ENCODE measurements around the gene ZNF581.

The ZNF581 gene

DNA sequence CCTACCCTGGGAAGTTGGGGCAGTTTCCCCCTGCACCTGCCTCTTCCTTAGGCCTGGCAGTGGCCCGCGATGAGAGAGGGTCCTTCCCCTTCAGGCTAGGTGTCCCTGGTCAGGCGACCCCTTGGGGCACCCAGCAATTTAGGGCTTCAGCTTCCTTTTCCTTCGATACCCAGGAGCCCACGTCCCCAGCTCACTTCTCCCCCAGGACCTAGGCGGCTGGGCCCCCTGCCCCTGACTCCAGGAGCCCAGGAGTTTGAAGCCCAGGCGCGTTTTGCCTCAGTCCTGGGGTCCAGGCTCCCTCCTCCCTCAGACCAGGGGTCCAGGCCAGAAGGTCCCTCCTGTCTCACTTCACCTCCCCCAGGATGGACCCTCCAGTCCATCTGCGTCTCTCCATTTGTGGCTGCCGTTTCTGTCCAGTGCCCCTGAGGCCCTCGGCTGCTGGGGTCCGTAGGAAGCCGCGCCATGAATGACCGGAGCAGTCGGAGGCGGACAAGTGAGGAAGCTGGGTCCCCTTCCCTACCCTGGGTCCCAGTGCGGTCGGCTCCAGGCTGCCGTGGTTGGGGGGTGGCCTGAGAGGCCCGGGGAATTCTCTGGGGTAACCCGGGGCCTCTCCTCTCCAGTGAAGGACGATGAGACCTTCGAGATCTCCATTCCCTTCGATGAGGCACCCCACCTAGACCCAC is 5.3 kb downstream of the ZNF581 start:
- no peak for DNase-seq (ENCODE audit: low read depth)

DNA sequence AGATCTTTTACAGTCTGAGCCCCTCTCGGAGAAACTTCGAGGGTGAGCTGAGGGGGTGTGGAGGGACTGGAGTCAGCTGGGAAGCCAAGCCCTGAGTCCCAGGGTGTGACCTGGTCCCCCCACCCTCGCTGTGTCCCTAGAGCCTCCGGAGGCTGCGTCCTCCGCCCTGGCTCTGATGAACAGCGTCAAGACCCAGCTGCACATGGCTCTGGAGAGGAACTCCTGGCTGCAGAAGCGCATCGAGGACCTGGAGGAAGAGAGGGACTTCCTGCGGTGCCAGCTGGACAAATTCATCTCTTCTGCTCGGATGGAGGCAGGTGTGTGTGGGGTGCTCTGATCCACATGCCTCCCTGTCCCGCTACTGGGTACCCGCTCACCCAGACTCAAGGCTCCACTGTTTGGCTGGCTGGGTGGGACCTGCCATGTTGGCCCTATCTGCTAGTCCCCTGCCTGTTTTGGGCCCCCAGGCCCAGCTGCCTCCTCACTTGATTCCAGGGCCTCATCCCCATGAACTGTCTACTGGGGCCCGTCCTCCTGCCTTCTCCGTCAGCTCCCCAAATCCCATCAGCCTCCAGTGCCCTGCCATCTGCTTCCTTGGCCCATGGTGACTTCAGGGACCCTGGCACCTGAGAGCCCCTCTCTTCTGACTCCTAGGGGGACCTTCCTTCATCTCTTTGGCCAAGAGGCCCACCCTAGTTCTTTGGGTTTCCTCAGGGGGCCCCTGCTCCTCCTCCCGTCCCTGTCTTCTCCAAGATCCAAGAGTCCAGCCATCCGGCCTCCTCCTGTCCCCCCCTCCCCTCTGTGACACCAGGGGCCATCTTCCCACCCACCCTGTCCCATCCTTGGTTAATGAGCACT is 6.0 kb downstream of the ZNF581 start:
- DNase-seq (ENCODE audit: low read depth), result no peak

DNA sequence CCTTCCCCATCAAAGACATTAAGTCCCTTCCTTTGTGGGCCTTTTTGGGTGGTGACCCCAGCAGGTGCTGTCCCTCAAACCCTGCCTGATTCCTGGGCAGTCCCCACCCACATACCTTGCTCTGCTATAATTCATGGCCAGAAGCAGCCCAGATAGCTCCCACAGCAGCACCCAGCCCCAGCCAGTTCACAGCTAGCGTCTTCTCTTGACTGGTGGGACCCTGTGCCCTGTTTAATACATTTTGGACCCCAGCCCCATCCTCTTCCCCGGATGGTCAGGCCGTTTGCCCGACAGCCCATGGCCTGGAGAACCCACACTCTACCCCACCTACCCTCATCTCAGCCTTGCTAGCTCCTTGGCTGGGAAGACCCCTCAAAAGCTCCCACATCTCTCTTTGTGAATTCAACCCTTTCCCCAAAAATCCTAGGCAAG is 6.7 kb downstream of the ZNF581 start:
- no peak for DNase-seq (ENCODE audit: low read depth)

DNA sequence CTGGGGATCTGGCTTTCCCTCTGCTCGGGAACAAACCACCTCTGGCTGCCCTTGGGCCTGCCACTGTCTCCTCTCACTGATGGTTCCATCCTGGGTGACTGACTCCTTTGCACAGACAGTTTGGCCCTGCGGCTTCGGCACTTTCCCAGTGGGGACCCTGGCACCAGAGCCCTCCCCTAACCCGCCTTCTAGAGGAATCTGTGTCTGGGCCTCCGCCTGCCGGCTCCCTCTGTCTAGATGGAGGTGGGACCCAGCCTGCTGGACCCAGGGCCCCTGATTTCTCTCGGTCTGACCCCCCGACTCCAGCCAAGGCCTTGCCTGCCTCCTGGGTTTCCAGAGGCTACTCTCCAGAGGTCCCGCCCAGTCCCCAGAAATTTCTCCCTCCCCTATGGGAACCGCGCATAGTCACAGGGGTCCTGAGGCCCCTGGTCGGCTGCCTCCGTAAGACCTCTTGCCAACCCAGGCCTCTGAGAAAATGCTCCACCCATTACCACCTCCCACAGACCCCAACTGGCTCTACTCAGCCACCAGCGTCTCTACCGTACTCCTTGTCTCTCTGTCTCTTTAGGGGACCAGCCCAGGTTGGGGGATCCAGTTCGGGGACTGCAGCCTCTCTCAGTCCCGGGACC is 7.3 kb downstream of the ZNF581 start:
- DNase-seq (ENCODE audit: low read depth), result no peak

DNA sequence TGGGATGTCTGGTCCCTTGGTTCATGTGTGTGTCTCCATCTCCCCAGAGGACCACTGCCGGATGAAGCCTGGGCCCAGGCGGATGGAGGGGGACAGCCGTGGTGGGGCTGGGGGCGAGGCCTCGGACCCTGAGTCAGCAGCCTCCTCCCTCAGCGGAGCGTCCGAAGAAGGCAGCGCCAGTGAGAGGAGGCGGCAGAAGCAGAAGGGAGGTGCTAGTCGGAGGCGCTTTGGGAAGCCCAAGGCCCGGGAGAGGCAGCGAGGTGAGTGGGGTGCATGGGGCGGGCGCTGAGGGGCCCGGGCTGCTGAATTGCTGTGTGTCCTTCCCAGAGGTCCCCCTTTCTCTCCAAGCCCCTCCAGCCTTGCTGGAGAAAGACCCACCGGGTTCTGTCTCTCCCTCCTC is 7.8 kb downstream of the ZNF581 start:
- no peak for DNase-seq (ENCODE audit: low read depth)

DNA sequence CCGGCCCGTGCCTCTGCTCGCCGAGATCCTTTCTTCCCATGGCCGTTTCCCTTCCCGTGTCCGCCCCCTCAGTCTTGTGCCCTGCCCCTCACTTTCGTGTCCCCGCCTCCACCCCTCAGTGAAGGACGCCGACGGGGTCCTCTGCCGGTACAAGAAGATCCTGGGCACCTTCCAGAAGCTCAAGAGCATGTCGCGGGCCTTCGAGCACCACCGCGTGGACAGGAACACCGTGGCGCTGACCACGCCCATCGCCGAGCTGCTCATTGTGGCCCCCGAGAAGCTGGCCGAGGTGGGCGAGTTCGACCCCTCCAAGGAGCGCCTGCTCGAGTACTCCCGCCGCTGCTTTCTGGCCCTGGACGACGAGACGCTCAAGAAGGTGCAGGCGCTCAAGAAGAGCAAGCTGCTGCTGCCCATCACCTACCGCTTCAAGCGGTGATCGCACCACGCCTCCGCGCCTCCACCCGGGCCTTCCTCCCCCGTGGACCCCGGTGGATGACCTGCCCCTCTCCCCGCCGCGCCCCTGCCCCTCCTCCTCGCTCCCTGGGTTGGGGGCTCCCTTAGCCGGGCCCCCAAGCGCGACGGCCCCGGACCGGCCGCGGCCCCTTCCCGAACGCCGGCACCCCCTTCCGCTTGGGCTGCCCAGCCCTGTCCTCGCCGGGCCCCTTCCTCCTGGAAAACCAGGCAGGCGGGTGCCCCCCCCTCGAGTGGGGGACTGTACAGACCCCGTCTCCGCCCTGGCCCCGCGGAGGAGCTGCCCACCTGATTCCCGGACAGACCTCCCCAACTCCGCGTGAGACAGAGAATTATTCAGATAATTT is 9.1 kb downstream of the ZNF581 start:
- no peak for DNase-seq (ENCODE audit: low read depth)

DNA sequence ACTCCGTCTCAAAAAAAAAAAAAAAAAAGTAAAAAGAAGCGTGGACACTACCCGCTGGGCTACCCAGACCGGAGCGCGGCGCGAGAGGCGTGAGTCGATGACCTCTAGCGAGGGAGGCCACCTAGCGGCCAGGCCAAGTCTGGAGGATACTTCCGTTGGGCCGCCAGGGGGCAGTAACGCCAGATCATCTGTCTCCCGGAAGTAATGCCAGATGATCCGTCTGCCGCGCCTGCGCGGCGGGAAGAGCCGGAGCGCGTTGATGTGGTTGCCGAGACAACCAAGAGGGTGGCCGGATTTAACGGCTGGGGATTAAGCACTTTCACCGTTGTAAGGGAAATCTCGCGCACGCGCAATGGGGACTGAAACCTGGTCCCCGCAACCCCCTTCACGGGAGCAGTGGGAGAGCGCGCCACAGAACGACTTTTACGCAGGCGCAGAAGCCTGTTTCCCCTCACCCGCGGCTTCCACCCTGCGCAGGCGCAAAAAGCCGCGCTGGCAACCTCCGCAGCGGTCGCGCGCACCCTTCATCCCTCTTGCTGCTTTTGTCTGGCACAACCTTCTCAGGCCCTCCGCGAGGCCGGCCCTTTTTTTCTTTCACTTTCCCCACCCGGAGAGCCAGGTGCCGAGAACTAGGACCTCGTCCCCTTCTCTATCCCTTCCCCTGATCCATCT is 10.3 kb downstream of the ZNF581 start:
- peak; percentile 99 for DNase-seq (ENCODE audit: low read depth)

DNA sequence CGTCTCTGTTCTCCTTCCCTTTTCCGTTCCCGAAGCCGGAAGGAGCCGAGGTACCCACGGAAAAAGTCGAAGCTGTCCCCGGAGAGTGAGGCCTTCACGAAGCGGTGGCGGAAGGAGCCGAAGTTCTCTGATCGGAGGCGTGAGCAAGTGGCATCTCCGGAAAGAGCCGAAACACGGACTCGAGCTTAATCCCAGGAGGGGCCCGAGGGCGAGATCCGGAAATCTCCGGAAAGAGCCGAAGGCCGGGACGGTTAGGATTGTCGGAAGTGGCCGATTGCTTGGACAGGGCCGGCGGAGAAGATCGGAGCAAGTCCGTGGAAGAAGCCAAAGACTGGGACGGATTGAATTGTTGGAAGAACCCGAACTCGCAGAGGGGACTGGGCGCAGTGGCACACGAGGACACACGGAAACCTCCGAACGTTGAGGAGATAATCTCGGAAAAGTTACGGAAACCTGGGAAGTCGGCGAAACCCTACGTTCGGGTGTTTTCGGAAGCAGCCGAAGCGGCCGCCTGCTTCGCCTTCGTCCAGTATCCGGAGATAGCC is 10.9 kb downstream of the ZNF581 start:
- DNase-seq (ENCODE audit: low read depth), result peak; percentile 99

DNA sequence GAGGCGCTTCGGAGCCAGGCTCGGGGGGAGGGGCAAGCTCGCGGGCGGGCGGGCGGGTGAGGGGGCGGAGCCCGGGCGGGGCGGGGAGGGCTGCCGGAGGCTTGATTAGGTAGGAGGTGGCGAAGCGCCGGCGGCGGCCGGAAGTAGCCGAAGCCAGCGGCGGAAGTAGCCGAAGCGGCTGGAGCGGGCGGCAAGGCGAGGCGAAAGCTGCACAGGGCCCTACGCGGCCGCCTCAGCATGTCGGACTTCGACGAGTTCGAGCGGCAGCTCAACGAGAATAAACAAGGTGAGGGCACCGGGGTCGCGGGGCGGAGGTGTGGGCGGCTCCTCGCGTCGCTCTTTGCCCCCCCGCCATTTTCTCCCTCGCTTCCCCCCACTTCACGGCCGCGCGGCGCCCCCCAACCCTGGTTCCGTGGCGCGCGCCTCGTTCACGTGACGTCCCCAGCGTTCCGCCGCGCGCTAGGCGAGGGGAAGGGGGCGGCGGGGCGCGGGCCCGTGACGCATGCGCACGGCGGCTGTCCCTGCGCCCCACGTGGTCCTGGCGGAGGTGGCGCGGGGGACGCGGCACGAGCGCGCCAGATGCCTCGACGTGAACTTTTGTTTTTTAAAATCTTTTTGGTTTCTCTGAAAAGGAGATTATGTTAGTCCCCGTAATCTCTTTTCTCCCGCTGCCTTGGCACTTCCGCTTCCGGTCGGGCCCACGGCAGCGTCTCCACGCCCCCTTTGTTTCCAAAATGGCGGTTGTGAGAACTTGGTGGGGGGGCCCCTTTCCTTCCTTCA is 11.6 kb downstream of the ZNF581 start, which contains the start of gene U2AF2:
Gene U2AF2 (plus strand): TSS at position 168 of the 780 bp plus-strand sequence. CDS start 70 bp downstream, at position 238.
- DNase-seq (ENCODE audit: low read depth), result peak; percentile 21

DNA sequence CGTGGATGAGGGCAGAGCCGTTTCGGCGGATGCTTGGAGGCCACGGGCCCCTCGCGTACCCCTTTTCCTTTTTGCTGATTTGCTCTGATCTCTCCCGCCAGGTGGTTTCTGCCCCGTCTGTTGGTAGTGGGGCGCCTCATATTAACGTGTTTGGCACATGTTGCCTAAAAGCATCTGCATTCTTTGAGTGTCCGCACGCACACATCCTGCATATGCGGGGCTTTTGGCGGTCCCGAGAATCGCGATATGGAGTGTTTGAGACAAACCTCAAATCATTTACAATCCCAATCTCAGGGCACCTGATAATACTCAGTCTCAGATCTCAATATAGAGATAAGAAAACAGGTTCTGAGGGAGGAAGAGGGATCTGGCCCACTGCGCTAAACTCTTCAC is 12.2 kb downstream of the ZNF581 start:
- DNase-seq (ENCODE audit: low read depth), result no peak

DNA sequence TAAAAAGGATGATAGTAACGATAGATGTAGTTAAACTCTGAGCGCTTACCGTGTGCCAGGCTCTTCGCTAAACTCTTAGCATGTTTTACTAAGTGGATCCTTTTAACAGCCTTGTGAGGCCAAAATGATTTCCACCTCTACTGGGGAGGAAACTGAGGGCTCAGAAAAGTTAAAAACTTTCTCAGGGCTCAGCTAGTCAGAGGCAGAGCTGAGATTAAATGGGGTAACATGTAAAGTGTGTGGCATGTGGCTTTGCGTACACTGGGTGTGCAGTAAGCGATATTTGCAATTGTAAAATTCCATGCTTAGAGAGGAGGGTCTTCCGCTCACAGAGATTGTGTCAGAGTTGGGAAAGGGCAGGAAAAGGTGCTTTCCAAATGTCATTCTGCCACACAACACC is 13.1 kb downstream of the ZNF581 start:
- DNase-seq (ENCODE audit: low read depth), result no peak

DNA sequence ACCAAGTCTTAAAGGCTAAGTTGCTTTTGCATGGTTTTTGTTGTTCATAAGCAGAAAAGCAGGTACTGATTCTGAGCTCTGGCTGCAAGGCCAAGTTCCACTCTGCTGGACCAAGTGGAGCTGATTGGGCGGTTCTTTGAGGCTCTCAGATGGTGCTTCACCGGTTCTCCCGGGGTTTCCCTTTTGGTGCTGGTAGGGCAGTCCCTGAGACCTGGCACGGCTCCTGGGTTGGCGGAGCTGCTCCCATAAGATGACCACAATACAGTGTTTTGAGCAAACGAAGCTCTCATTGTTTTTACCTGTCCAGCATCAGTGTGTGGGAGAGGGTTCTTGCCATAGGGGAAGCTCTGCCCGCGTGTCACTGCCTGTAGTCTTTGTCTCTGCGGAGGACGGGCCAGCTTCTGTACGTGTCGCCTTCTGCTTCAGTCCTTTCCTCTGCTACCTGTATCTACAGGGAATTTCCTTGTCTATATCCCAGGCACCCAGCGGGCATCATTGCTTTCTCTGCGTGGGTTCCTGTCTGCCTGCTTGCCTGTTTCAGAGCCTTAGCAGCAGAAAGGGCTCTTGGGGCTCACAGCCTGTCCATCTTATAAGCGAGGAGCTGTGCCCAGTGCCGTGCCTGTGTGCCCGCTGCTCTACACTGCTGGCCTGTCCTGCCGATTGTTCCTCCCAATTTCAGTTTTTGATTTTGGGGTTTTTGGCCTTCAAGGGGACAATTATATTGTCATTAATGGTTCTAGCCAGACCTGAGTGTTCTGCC is 13.7 kb downstream of the ZNF581 start:
- no peak for DNase-seq (ENCODE audit: low read depth)

DNA sequence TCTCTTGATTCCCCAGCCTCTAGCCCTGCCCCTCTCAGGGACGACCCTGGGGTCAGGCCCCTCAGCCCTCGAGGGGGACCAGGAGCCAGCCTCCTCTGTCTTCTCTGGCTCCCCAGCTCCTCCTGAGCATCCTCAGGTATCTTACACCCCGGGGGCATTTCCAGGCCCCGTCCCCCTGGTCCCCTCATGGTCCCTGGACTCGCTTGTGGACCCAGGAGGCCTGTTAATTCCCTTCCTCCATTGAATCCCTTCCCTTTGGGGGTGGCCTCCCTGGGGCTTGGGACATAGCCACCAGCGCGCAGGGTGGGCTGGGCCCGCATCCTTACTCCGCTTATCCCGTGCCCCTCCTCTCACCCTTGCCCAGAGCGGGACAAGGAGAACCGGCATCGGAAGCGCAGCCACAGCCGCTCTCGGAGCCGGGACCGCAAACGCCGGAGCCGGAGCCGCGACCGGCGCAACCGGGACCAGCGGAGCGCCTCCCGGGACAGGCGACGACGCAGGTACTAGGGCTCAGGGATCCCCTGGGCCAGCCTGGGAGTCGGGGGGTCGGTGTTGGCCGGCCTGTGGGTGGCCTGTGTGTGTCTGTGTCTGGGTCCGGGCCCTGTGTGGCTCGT is 15.5 kb downstream of the ZNF581 start:
- no peak for DNase-seq (ENCODE audit: low read depth)

DNA sequence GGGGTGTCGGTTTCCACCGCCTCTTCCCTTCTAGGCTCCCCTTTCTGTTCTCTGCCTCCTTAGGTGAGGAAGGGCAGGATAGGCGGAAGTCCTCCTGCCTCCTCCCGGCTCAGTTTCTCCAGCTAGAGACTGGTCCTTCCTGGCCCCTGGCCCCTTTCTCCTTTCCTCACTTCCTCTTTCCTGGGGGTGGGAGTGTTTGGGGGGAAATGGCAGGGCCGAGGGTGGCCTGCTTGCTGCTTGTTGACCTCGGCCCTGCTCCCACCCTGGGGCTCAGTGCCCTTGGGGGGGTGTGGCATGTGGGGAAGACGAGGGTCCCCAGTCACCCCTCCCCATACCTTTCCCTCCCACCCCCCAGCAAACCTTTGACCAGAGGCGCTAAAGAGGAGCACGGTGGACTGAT is 16.4 kb downstream of the ZNF581 start:
- DNase-seq (ENCODE audit: low read depth), result no peak

DNA sequence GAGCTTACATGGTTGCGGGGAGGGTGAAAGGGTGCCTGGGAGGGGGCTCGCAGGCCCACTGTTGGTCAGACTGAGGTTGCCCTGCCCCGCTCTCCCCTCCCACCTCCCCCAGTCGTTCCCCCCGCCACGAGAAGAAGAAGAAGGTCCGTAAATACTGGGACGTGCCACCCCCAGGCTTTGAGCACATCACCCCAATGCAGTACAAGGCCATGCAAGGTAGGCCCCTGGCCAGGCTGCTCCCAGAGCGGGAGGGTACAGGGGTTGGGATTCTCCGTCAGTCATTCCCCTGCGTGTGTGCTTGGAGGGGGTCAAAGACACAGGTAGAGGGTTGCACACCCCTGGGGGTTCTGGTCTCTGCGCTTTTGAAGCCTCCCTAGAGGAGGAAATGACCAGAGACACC is 17.0 kb downstream of the ZNF581 start:
- DNase-seq (ENCODE audit: low read depth), result no peak

DNA sequence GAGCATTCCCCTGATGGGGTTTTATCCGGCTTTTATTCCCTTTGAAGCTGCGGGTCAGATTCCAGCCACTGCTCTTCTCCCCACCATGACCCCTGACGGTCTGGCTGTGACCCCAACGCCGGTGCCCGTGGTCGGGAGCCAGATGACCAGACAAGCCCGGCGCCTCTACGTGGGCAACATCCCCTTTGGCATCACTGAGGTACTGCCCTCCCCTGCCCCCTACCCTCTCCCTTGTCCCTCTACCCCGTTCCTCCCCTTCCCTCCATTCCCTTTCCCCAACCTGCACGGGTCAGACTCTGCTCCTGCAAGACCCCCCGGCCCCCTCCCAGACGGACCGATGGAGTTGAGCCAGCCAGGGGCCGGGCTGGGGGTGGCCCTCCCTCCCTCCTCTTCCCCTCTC is 17.5 kb downstream of the ZNF581 start:
- no peak for DNase-seq (ENCODE audit: low read depth)

DNA sequence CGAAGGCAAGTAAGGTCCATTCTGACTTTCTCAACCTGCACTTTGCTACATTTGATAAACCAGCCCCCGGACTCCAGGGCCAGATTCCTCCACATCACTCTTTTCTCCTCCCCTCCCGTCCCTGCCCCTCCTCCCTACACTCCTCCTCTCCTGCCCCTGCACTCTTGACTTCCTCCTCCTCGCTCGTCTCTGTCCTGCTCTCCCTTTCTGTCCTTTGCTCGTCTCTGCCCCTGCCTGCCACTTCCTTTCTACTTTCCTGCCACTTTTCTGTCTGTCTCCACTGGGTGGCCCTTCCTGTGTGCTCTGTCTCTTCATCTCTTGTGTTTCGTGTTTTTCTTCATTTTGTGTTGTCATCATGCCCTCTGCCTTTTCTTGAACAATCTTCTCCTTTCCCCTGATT is 18.4 kb downstream of the ZNF581 start:
- no peak for DNase-seq (ENCODE audit: low read depth)

DNA sequence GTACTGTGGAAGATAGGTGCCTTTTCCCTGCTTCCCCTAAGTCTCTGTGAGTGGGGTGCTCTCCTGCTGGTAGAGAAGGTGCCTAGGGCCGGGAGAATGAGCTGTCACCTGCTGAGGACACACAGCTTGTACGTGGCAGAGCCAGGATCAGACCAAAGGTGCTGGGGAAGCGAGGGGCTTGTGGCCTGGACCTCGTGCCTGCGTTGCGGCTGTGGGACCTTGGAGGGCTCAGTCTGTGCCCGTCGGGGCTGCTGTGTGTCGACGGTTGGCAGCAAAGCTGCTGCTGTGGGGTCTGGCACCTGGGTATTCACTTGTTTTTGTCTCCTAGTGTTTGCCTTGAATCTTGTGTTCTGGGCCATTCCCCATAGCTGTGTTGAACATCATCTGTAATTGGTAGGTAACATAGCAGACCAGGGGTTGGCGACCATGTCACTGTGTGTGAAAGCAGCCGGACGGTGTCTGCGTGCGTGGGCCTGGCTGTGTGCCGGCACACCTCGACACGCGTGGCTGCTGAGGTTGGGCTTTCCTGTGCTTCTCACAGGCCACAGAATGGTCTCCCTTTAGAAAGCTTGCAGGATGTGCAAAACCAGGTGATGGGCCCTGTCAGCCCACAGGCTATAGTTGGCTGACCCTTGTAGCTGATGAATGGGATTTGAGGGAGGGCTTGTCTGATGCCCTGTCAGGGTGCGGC is 20.5 kb downstream of the ZNF581 start:
- no peak for DNase-seq (ENCODE audit: low read depth)

Data from fibroblast of the conjunctiva (primary cell).